K562 treated with DMSO at 1 percent for 12 hours (cell line): ENCODE measurements around the gene PTPN12. TPM values are rescaled to one million over a fixed set of nuclear protein-coding genes. Genes with fewer than 3 reads are reported as not detected.

ENCODE experiments used
- total RNA-seq: library from RNA; unstranded; fragments of 300-600 nt; gene quantifications from 2 replicates; pipeline ENCODE4 v1.2.3, GENCODE V29; 2022; ENCODE audit not compliant: insufficient read depth

PTPN12 gene
- total RNA-seq: 17.9 and 46.4 TPM in 2 replicates

GRCh38 chr7:77537136-77537777, at the start of gene PTPN12:
PTPN12 (plus strand) TSS chr7:77537295; CDS start chr7:77537547, 252 bp downstream.

Other genes starting within 250 kb of the PTPN12 start
- gene GSAP, start 120.9 kb upstream of the PTPN12 start, total RNA-seq: not detected in 2 replicates
- 9.4 and 21.6 TPM in 2 replicates for gene RSBN1L, start 159.2 kb downstream of the PTPN12 start, total RNA-seq